A549 treated with AZD9567 at 1 μM for 4 hours (cell line): ENCODE measurements around the gene RARA. TPM values are rescaled to one million over a fixed set of nuclear protein-coding genes. Genes with fewer than 3 reads are reported as not detected.

Experiments
- total RNA-seq: library from RNA; stranded (reverse); fragments of 200-300 nt; extraction: Qiagen RNA extraction; gene quantifications from 5 replicates; pipeline ENCODE4 v1.2.3, GENCODE V29; 2022; ENCODE audit not compliant: insufficient read depth

RARA gene
- 29.9 to 43.0 TPM (median 34.9 TPM) in 5 replicates for total RNA-seq

GRCh38 chr17:40309031-40309948 is at the start of gene RARA:
Gene RARA (plus strand): TSS chr17:40309180. CDS start chr17:40331219, 22,039 bp downstream.

GRCh38 chr17:40287494-40288369 is 21.2 kb upstream of the RARA start, which contains the start of gene CDC6:
Gene CDC6 (plus strand): TSS chr17:40287879. CDS start chr17:40289421, 1,542 bp downstream.

GRCh38 chr17:40364121-40364861 is 55.3 kb downstream of the RARA start, which contains the start of gene GJD3:
Gene GJD3 (minus strand): TSS chr17:40364737. CDS start chr17:40363815, 922 bp downstream.

Other genes starting within 250 kb of the RARA start
- gene THRA, start 246.2 kb upstream of the RARA start, total RNA-seq, result 16.7 to 23.1 TPM (median 21.9 TPM) in 5 replicates
- gene NR1D1, start 208.6 kb upstream of the RARA start, total RNA-seq, result 7.6 to 10.0 TPM (median 8.9 TPM) in 5 replicates
- 51.6 to 59.8 TPM (median 59.0 TPM) in 5 replicates for gene MSL1, start 187.2 kb upstream of the RARA start, total RNA-seq
- gene CASC3, start 168.6 kb upstream of the RARA start, total RNA-seq, result 47.1 to 48.2 TPM (median 47.7 TPM) in 5 replicates
- gene RAPGEFL1, start 131.7 kb upstream of the RARA start, total RNA-seq, result 3.7 to 4.6 TPM (median 3.7 TPM) in 5 replicates
- gene WIPF2, start 89.9 kb upstream of the RARA start, total RNA-seq, result 18.6 to 22.4 TPM (median 21.0 TPM) in 5 replicates
- 55.2 to 75.3 TPM (median 58.9 TPM) in 5 replicates for gene CDC6, start 21.3 kb upstream of the RARA start, total RNA-seq
- 0.81 to 1.2 TPM (median 0.92 TPM) in 4 of 5 replicates, not detected in the other for gene GJD3, start 55.6 kb downstream of the RARA start, total RNA-seq
- 181 to 244 TPM (median 224 TPM) in 5 replicates for gene TOP2A, start 108.7 kb downstream of the RARA start, total RNA-seq
- 2,235 to 2,843 TPM (median 2,588 TPM) in 5 replicates for gene IGFBP4, start 134.3 kb downstream of the RARA start, total RNA-seq
- 146 to 216 TPM (median 192 TPM) in 5 replicates for gene TNS4, start 192.4 kb downstream of the RARA start, total RNA-seq